ENCODE data around the gene FUNDC2. TPM values are rescaled to one million over a fixed set of nuclear protein-coding genes. Genes with fewer than 3 reads are reported as not detected.
A peak's percentile ranks its signal among the peaks of the same experiment; 100 is the strongest.
"Not testable (repeated sequence)": the region's sequence is repeated elsewhere in the genome, so short reads cannot be mapped to it uniquely, and the experiment has no call there.

The FUNDC2 gene
- polyA plus RNA-seq (ENCODE audit: insufficient read length): 126 TPM

GRCh38 chrX:155026727-155027508, at the start of gene FUNDC2:
Gene FUNDC2 (plus strand): TSS chrX:155026844. CDS start chrX:155026939, 95 bp downstream.
- peak; percentile 65 for DNase-seq (ENCODE audit: low read depth)

GRCh38 chrX:154979629-154980028, 47.0 kb upstream of the FUNDC2 start:
- DNase-seq (ENCODE audit: low read depth): no peak

GRCh38 chrX:154980330-154981115, 46.1 kb upstream of the FUNDC2 start:
- peak; percentile 16 for DNase-seq (ENCODE audit: low read depth)

GRCh38 chrX:154981116-154981411, 45.6 kb upstream of the FUNDC2 start:
- no peak for DNase-seq (ENCODE audit: low read depth)

GRCh38 chrX:154986826-154987575, 39.6 kb upstream of the FUNDC2 start:
- no peak for DNase-seq (ENCODE audit: low read depth)

GRCh38 chrX:154987940-154988339, 38.7 kb upstream of the FUNDC2 start:
- DNase-seq (ENCODE audit: low read depth): no peak

GRCh38 chrX:154988719-154989118, 37.9 kb upstream of the FUNDC2 start:
- DNase-seq (ENCODE audit: low read depth): no peak

GRCh38 chrX:154990496-154990895, 36.1 kb upstream of the FUNDC2 start:
- no peak for DNase-seq (ENCODE audit: low read depth)

GRCh38 chrX:154991039-154991438, 35.6 kb upstream of the FUNDC2 start:
- DNase-seq (ENCODE audit: low read depth): no peak

- DNase-seq (ENCODE audit: low read depth): no peak
Observed at GRCh38 chrX:154991476-154991875, 35.2 kb upstream of the FUNDC2 start.

GRCh38 chrX:154998204-154998880, 28.3 kb upstream of the FUNDC2 start:
- no peak for DNase-seq (ENCODE audit: low read depth)

GRCh38 chrX:155000841-155001240, 25.8 kb upstream of the FUNDC2 start:
- DNase-seq (ENCODE audit: low read depth): no peak

GRCh38 chrX:155001873-155002272, 24.8 kb upstream of the FUNDC2 start:
- no peak for DNase-seq (ENCODE audit: low read depth)

- DNase-seq (ENCODE audit: low read depth): no peak
Observed at GRCh38 chrX:155005190-155005589, 21.5 kb upstream of the FUNDC2 start.

GRCh38 chrX:155006379-155006778, 20.3 kb upstream of the FUNDC2 start:
- not testable (repeated sequence) for DNase-seq (ENCODE audit: low read depth)

- not testable (repeated sequence) for DNase-seq (ENCODE audit: low read depth)
Observed at GRCh38 chrX:155006913-155007671, 19.6 kb upstream of the FUNDC2 start.

GRCh38 chrX:155008578-155008977, 18.1 kb upstream of the FUNDC2 start:
- DNase-seq (ENCODE audit: low read depth): not testable (repeated sequence)

- no peak for DNase-seq (ENCODE audit: low read depth)
Observed at GRCh38 chrX:155009994-155010472, 16.6 kb upstream of the FUNDC2 start.

GRCh38 chrX:155020591-155020990, 6.1 kb upstream of the FUNDC2 start:
- no peak for DNase-seq (ENCODE audit: low read depth)

- no peak for DNase-seq (ENCODE audit: low read depth)
Observed at GRCh38 chrX:155022585-155022984, 4.1 kb upstream of the FUNDC2 start, which contains the start of gene F8. Gene F8 (minus strand): TSS chrX:155022723. CDS start chrX:155022552, 171 bp downstream.

Data from forelimb muscle (tissue), 1 donor.